OCI-LY3 (cell line): ENCODE measurements around the gene LAMB4.

Experiments
- H2AFZ ChIP-seq: fragments of 200-600, 300-600 bp; shearing (Covaris generic); 2 replicates; pipeline ENCODE4 v1.6.0; 2014; ENCODE audit warnings: antibody characterized with exemption, low read depth, low read length
- H3K27ac ChIP-seq: fragments of 200-600, 300-600 bp; sonication (generic); 2 replicates; pipeline ENCODE4 v1.5.1; 2014; ENCODE audit warnings: mild to moderate bottlenecking, low read length, moderate library complexity, mixed read lengths
- H3K27me3 ChIP-seq: fragments of 200-600, 300-600 bp; sonication (generic); 2 replicates; pipeline ENCODE4 v1.6.1; 2014; ENCODE audit warnings: low read depth, low read length, mixed read lengths
- H3K36me3 ChIP-seq: fragments of 200-600, 300-600 bp; sonication (generic); replicated peaks from 2 replicates; pipeline ENCODE3; 2014; ENCODE audit warnings: low read depth, low read length, mixed read lengths
- H3K4me1 ChIP-seq: fragments of 300-600, 200-600 bp; sonication (generic); 2 replicates; pipeline ENCODE4 v1.6.1; 2014; ENCODE audit warnings: low read length, mixed read lengths
- H3K4me2 ChIP-seq: fragments of 200-600, 300-600 bp; sonication (generic); 2 replicates; pipeline ENCODE4 v1.6.1; 2014; ENCODE audit warnings: low read length, mixed read lengths
- H3K4me3 ChIP-seq: fragments of 300-600, 200-600 bp; sonication (generic); 2 replicates; pipeline ENCODE4 v1.5.1; 2014; ENCODE audit warnings: antibody characterized with exemption, mild to moderate bottlenecking, low read length, moderate library complexity
- H3K79me2 ChIP-seq: fragments of 300-600, 200-600 bp; shearing (Covaris generic); 2 replicates; pipeline ENCODE4 v1.6.1; 2014; ENCODE audit warnings: mild to moderate bottlenecking, low read length, mixed read lengths
- H3K9ac ChIP-seq: fragments of 300-600, 200-600 bp; shearing (Covaris generic); 2 replicates; pipeline ENCODE4 v1.6.0; 2014; ENCODE audit warnings: mild to moderate bottlenecking, low read length, moderate library complexity
- H3K9me3 ChIP-seq: fragments of 200-600, 300-600 bp; shearing (Covaris generic); 2 replicates; pipeline ENCODE4 v1.6.1; 2014; ENCODE audit warnings: low read length, mixed read lengths; ENCODE audit not compliant: insufficient read depth
- H4K20me1 ChIP-seq: fragments of 200-600, 300-600 bp; sonication (generic); 2 replicates; pipeline ENCODE4 v1.6.1; 2016; ENCODE audit warnings: low read length, mixed read lengths; ENCODE audit not compliant: insufficient read depth
- EZH2phosphoT487 ChIP-seq: fragments of 200-600 bp; shearing (Covaris generic); IDR thresholded peaks from 2 replicates; pipeline ENCODE4 v1.6.1; 2018; ENCODE audit warnings: antibody characterized with exemption, mixed run types, low read depth
- TF ChIP-seq, protein P1 (sequence below): fragments of 200-600, 300-600 bp; sonication (generic); IDR thresholded peaks from 2 replicates; pipeline ENCODE4 v1.5.1; 2014; ENCODE audit warnings: antibody characterized with exemption, low read length, low read depth

LAMB4 gene

GRCh38 chr7:108099713-108100112 is 30.4 kb downstream of the LAMB4 start:
- no peaks in the 10 kb centered on the region for H3K36me3 ChIP-seq
- H3K4me1 ChIP-seq, result no peaks in the 10 kb centered on the region
- TF ChIP-seq, protein P1, sequence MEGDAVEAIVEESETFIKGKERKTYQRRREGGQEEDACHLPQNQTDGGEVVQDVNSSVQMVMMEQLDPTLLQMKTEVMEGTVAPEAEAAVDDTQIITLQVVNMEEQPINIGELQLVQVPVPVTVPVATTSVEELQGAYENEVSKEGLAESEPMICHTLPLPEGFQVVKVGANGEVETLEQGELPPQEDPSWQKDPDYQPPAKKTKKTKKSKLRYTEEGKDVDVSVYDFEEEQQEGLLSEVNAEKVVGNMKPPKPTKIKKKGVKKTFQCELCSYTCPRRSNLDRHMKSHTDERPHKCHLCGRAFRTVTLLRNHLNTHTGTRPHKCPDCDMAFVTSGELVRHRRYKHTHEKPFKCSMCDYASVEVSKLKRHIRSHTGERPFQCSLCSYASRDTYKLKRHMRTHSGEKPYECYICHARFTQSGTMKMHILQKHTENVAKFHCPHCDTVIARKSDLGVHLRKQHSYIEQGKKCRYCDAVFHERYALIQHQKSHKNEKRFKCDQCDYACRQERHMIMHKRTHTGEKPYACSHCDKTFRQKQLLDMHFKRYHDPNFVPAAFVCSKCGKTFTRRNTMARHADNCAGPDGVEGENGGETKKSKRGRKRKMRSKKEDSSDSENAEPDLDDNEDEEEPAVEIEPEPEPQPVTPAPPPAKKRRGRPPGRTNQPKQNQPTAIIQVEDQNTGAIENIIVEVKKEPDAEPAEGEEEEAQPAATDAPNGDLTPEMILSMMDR, result no peak
- TF ChIP-seq EZH2phosphoT487, result no peak
- H3K9me3 ChIP-seq, result no peaks in the 10 kb centered on the region
- no peak overlapping the region for H3K4me2 ChIP-seq
- H2AFZ ChIP-seq, result no peak overlapping the region
- H3K27ac ChIP-seq, result no peak overlapping the region
- no peaks in the 10 kb centered on the region for H3K79me2 ChIP-seq
- H3K9ac ChIP-seq, result no peak overlapping the region
- H4K20me1 ChIP-seq, result no peaks in the 10 kb centered on the region
- no peak overlapping the region for H3K4me3 ChIP-seq
- H3K27me3 ChIP-seq, result no peaks in the 10 kb centered on the region

- Histone ChIP-seq H3K27me3 (no peaks in the 10 kb centered on the region), H3K4me1 (no peaks in the 10 kb centered on the region), H3K9ac (no peak overlapping the region), H3K36me3 (no peaks in the 10 kb centered on the region), H4K20me1 (no peaks in the 10 kb centered on the region), H3K27ac (no peak overlapping the region), H3K9me3 (no peaks in the 10 kb centered on the region), H3K4me3 (no peak overlapping the region), H3K4me2 (no peak overlapping the region), H3K79me2 (no peaks in the 10 kb centered on the region), H2AFZ (no peak overlapping the region)
- no peak for TF ChIP-seq EZH2phosphoT487
- TF ChIP-seq, protein P1, result peak; percentile 28
Measured at GRCh38 chr7:108097703-108098102, 32.5 kb downstream of the LAMB4 start.

GRCh38 chr7:108096996-108097395 is 33.2 kb downstream of the LAMB4 start:
- Histone ChIP-seq H3K36me3 (no peaks in the 10 kb centered on the region), H3K27me3 (no peaks in the 10 kb centered on the region), H3K4me3 (no peak overlapping the region), H3K4me2 (no peak overlapping the region), H4K20me1 (no peaks in the 10 kb centered on the region), H3K4me1 (no peaks in the 10 kb centered on the region), H3K79me2 (no peaks in the 10 kb centered on the region), H3K9ac (no peak overlapping the region), H3K9me3 (no peaks in the 10 kb centered on the region), H3K27ac (no peak overlapping the region), H2AFZ (no peak overlapping the region)
- no peak for TF ChIP-seq EZH2phosphoT487
- TF ChIP-seq, protein P1, result no peak

- Histone ChIP-seq H3K9ac (no peak overlapping the region), H3K36me3 (no peaks in the 10 kb centered on the region), H3K9me3 (no peaks in the 10 kb centered on the region), H3K4me2 (no peak overlapping the region), H2AFZ (no peak overlapping the region), H3K4me1 (no peaks in the 10 kb centered on the region), H3K79me2 (no peaks in the 10 kb centered on the region), H4K20me1 (no peaks in the 10 kb centered on the region), H3K27ac (no peak overlapping the region), H3K27me3 (no peaks in the 10 kb centered on the region), H3K4me3 (no peak overlapping the region)
- no peak for TF ChIP-seq EZH2phosphoT487
Measured at GRCh38 chr7:108094933-108095710, 35.0 kb downstream of the LAMB4 start.
